ENCODE data around the gene PRR22.
"Not testable (repeated sequence)": the region's sequence is repeated elsewhere in the genome, so short reads cannot be mapped to it uniquely, and the experiment has no call there.

PRR22 gene

DNA sequence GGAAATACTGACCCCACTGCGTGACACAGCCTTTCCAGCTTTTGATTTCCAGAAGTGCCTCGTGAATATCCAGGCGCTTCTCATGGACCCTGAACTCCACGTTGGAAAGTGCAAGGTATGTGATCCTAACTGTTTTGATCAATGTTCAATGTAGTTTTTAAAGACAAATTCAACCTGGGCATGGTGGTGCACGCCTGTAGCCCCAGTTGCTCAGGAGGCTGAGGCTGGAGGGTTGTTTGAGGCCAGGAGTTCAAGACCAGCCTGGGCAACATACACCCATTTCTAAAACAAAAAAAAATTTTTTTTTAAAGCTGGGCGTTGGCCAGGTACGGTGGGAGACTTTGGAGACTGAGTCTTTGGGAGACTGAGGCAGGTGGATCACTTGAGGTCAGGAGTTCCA is 32.8 kb downstream of the PRR22 start:
- no peak for DNase-seq (ENCODE audit: low spot score)

- DNase-seq (ENCODE audit: low spot score): no peak
These were observed 35.0 kb downstream of the PRR22 start for GRCh38 chr19:5749505-5749904.

- not testable (repeated sequence) for DNase-seq (ENCODE audit: low spot score)
These were observed 35.6 kb downstream of the PRR22 start for GRCh38 chr19:5748920-5749319.

GRCh38 chr19:5744999-5745398 is 39.5 kb downstream of the PRR22 start:
- not testable (repeated sequence) for DNase-seq (ENCODE audit: low spot score)

- DNase-seq (ENCODE audit: low spot score): no peak
These were observed 40.9 kb downstream of the PRR22 start for GRCh38 chr19:5743630-5744029.

DNA sequence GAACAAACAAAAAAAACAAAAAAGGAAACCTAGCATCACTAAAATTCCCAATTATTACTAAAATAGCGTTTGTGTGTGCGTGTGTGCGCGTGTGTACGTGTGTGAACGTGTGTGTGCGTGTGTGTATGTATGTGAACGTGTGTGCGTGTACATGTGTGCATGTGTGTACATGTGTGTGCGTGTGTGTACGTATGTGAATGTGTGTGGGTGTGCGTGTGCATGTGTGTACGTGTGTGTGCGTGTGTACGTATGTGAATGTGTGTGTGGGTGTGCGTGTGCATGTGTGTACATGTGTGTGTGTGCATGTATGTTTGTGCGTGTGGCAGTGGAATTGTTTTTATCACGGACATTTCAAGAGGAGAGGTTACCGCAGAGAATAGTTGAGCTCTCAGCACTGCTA is 42.5 kb downstream of the PRR22 start:
- no peak for DNase-seq (ENCODE audit: low spot score)

DNA sequence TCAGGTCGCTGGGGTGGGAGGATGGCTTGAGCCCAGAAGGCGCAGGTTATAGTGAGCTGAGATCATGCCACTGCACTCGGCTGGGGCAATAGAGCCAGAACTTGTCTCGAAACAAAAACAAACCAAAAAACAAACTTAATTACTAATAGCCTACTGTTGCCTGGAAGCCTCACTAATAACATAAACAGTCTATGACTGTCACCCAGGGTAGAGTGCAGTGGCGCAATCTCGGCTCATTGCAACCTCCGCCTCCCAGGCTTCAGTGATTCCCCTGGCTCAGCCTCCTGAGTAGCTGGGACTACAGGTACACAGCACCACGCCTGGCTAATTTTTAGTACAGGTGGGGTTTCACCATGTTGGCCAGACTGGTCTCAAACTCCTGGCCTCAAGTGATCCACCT is 46.1 kb downstream of the PRR22 start:
- no peak for DNase-seq (ENCODE audit: low spot score)

DNA sequence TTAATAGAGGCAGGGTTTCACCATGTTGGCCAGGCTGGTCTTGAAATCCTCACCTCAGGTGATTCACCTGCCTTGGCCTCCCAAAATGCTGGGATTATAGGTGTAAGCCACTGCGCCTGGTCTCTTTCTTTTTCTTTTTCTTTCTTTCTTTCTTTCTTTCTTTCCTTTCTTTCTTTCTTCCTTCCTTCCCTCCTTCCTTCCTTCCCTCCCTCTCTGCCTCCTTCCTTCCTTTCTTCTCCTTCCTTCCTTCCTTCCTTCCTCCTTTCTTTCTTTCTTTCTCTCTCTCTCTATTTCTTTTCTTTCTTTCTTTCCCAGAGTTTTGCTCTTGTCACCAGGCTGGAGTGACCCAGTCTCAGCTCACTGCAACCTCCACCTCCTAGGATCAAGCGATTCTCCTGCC is 51.4 kb downstream of the PRR22 start:
- DNase-seq (ENCODE audit: low spot score): not testable (repeated sequence)

Data from hepatic stellate cell (primary cell).